NOMO-1 treated with DMSO at 0.1 percent for 48 hours (cell line): Measurements from ENCODE around the gene TOP3B.

Experiments used
- DNase-seq: peaks from one replicate; lab custom pipeline; 2025; ENCODE audit not compliant: unreplicated experiment; lab: John Stamatoyannopoulos, UW

Gene TOP3B

GRCh38 chr22:22011964-22012363 is 29.4 kb upstream of the TOP3B start:
- DNase-seq: no peak

DNA sequence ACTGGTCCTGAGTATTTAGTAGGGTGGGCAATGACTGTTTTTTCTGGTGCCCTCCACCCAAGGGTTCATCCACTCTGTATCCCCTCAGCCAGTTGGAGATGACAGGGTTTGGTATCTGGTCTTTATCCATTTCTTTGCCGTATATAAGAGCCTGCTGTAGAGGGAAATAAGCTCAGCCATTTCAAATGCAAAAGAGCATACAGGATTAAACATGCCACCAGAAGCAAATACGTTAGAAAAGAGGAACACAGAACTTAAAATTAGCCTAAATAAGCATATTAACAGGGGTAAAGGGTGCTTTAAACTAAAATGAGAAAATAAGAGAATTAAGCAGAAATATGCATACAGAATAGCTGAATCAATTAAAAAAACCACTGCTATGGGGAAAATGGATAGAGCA is 27.8 kb upstream of the TOP3B start:
- peak; percentile 10 for DNase-seq

DNA sequence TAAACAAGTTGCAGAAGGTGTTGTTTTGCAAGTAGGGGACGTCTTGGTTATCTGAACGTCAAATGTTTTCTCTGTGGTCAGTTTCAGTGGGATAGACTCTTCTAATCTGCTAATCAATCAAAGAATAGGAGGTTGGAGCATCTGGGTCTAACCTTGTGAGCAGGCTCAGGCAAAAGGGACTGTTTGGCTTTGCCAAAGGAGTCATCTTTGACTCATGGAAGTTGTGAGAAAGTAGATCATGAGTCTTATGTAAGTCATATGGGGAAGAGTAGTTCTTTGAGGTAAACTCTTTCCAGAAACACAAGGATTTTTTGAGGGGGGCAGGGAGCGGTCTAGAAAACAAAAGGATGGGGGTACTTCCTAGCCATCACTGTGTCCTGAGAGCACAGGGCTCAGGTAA is 27.1 kb upstream of the TOP3B start:
- no peak for DNase-seq

DNA sequence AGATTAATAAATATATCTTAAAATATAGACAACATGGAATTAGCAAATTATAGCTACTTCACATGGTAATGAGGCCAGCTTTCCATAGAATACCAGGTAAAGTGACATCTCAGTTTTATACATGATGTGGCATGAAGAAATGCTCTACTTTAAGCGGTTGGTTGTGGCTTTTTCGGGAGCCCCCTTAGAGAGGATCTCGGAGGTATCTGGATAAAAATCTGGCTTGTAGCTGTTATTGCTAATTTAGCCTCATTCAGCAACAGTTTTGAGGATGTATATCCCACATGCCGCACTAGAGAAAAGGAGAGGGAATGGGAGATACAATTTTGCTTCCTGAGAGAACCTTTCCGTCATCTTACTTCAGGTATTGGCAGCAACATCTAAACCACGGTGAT is 24.0 kb upstream of the TOP3B start:
- DNase-seq: no peak

GRCh38 chr22:22005945-22006595 is 23.5 kb upstream of the TOP3B start:
- no peak for DNase-seq

- DNase-seq: no peak
Observed at GRCh38 chr22:22003233-22003632, 20.6 kb upstream of the TOP3B start.

DNA sequence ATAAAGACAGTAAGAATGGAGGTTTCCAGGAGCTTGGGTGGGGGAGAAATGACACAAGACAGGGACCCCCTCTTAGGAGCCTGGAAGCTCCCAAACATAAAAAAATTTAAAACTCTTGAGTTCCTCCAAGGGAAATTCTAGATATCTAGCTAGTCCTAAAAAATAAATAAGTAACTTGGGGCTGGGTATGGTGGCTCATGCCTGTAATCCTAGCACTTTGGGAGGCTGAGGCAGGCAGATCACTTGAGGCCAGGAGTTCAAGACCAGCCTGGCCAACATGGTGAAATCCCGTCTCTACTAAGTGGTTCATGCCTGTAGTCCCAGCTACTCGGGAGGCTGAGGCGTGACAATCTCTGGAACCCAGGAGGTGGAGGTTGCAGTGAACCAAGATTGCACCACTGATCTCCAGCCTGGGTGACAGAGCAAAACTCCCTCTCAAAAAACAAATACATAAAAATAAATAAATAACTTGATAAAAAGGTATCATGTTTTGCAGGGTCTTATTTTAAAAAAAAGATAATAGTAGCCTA is 20.0 kb upstream of the TOP3B start:
- DNase-seq: no peak

- no peak for DNase-seq
Observed at GRCh38 chr22:22001664-22002525, 19.3 kb upstream of the TOP3B start.

DNA sequence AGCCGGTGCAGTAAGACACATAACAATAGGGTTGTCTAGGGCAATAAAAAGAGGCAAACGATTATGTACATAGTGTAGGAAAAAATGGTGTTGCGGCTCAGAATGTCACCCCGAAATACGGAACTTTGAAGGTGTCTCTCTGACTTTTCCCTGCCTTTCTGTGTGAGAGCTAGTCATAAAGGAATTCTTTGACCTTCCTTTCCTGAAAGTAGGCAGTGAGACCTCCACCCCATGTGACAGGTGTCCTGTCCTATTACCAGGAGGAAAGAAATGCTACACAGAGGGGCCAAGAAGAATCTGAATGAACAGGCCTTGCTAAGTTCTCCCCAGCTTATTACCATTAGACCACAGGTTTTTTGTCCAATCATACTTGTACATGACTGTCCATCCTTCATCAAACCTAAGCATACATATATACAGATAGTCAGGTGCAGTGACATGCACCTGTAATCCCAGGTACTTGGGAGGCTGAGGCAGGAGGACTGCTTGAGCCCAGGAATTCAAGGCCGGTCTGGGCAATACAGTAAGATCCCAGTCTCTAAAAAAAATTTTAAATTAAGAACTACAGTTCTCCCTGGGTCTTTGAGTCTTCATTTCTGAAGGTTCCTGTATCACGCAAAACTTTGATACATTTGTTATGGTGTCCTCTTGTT is 16.1 kb upstream of the TOP3B start:
- no peak for DNase-seq

DNA sequence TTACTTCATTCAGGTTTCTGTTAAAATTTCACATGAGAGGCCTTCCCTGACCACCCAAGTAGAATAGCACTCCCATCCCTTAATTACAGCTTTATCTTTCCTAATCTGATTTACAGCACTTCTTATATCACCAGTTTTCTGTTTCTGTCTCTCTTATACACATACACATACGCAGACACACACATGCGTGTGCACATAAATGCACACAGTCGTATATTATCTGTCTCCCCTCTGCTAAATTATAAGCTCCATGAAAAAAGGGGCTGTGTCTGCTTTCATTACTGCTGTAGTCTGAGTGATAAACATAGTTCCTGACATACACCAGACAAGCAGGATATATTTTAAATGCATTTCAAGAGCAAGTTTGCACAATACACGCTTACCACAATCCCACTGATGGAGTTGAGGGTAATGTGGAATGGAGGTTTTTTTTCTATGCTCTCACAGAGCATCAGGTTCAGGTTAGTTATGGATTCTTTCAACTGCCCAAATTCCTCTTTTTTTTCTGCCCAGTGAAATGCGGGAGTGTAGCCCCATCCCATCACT is 13.7 kb upstream of the TOP3B start:
- DNase-seq: no peak

DNA sequence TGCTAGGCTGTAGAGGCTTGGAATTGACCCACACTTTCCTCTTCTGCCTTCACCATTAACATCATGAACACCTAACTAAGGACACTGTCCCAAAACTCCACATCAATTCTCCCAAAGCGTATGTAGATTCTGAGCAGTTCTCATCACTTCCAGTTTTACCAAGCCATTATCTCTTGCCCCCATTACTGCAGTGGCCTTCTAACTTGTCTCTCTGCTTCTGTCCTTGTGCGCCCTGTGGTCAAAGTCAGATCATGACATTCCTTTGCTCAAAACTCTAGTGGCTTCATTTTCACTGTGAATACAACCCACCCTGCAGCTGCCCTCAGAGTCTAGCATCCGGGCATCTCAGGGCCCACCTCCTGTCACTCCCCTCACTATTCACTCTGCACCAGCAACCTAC is 13.1 kb upstream of the TOP3B start:
- DNase-seq: no peak

GRCh38 chr22:21994881-21995444 is 12.4 kb upstream of the TOP3B start:
- DNase-seq: no peak

GRCh38 chr22:21992593-21993237 is 10.1 kb upstream of the TOP3B start:
- no peak for DNase-seq

GRCh38 chr22:21991774-21992173 is 9.2 kb upstream of the TOP3B start:
- DNase-seq: no peak

DNA sequence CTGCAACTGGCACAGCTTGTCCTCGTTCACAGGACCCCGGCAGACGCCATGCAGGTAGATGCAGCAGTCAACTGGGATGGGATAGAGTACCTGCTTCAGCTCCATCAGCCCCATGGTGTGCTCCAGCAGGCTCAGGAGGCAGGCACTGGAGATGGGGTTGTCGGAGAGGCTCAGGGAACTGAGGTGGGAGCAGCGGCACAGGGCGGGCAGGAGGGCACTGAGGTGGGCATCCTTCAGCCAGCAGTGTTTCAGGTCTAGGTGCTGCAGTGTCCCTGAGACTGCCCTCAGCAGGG is 8.7 kb upstream of the TOP3B start:
- DNase-seq: no peak

- no peak for DNase-seq
Observed at GRCh38 chr22:21990445-21991303, 8.1 kb upstream of the TOP3B start.

DNA sequence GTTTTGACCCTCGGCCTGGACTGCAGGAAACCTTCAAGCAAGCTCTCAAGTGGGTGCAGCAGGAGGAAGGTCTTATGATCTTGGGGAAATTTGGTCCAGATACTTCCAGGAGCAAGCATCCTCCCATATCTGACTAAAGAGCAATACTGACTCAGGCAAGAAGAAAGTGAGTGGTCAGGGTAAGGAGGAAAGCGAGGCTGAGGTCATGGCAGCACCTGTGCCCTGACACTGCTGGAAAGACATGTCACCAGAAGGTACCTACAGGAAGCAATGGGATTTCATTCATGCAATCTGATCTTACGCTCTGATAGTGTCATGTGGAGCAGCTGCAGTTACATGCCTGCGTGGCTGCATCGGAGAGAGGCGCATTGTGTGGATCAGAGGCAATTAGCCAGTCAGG is 6.5 kb upstream of the TOP3B start:
- DNase-seq: no peak

- DNase-seq: no peak
Observed at GRCh38 chr22:21985214-21985613, 2.6 kb upstream of the TOP3B start.

DNA sequence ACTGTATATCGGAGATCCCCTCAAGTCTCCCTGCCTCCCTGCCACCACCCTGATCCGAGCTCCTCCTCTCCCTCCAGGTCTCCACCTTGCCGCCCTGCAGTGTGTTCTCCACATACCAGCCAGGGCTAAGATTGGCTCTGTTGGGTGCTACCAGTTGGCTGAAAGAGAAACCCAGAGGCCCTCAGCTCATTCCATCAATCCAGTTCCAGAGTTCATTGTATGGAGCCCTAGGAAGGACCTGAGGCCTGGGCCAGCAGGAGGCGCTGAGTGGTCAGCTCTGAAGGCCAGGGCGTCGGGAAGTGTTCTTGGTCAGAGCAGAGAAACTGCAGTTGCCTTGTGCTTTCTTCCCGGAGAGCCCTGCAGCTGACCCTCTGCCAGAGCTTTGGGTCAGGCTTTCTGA is 2.2 kb upstream of the TOP3B start:
- peak; percentile 1 for DNase-seq

DNA sequence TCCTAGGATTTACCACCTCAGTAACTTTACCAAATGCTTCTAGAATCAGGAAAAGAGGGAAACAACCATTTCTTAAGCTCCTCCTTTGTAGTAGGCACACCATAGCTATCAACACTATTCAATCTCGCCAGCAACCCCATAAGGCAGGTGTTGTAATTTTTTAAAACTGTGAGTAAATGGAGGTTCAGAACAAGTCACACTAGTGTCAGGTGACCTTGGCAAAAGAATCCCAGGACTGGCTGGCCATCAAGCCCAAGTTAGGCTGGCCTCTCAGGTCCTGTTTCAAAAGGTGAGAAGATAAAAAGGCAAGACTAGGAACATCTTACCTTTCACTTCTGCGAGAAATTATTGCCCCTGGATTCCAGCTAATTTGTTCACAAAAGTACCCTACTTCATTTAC is 713 bp downstream of the TOP3B start:
- no peak for DNase-seq
